Parathyroid adenoma (tissue), 2 donors: ENCODE measurements around the gene CYP2A6.

Source experiments
- H2AFZ ChIP-seq: fragments of 300-600 bp; sonication (generic); one replicate; pipeline ENCODE4 v1.7.0; 2017; ENCODE audit warnings: antibody characterized with exemption, mild to moderate bottlenecking
- H3K27ac ChIP-seq: fragments of 300-600 bp; sonication (generic); one replicate; pipeline ENCODE4 v1.7.0; 2017
- H3K27me3 ChIP-seq: fragments of 300-600 bp; sonication (generic); one replicate; pipeline ENCODE4 v1.7.0; 2017; ENCODE audit warnings: low read length; ENCODE audit not compliant: control insufficient read depth, insufficient read depth
- H3K36me3 ChIP-seq: fragments of 300-600 bp; sonication (generic); one replicate; pipeline ENCODE4 v1.7.0; 2017; ENCODE audit warnings: low read length; ENCODE audit not compliant: control insufficient read depth, insufficient read depth
- H3K4me1 ChIP-seq: fragments of 300-600 bp; sonication (generic); one replicate; pipeline ENCODE4 v1.7.0; 2017; ENCODE audit warnings: control low read depth
- H3K4me2 ChIP-seq: fragments of 300-600 bp; sonication (generic); one replicate; pipeline ENCODE4 v1.7.0; 2017; ENCODE audit warnings: low read length
- H3K4me3 ChIP-seq: fragments of 300-600 bp; sonication (generic); one replicate; pipeline ENCODE4 v1.7.0; 2017; ENCODE audit warnings: low read depth, low read length
- H3K79me2 ChIP-seq: fragments of 300-600 bp; sonication (generic); one replicate; pipeline ENCODE4 v1.7.0; 2017; ENCODE audit warnings: control low read depth
- H3K9ac ChIP-seq: fragments of 300-600 bp; sonication (generic); one replicate; pipeline ENCODE4 v1.7.0; 2017; ENCODE audit warnings: mild to moderate bottlenecking
- H3K9me3 ChIP-seq: fragments of 300-600 bp; sonication (generic); one replicate; pipeline ENCODE4 v1.7.0; 2017; ENCODE audit warnings: low read length; ENCODE audit not compliant: control insufficient read depth
- TF ChIP-seq, protein P1 (sequence below): fragments of 300-600 bp; sonication (generic); IDR thresholded peaks from one replicate; pipeline ENCODE4 v1.7.0; 2017; ENCODE audit warnings: antibody characterized with exemption, mild to moderate bottlenecking
- donor health status: primary hyperparathyroidism.

CYP2A6 gene

DNA sequence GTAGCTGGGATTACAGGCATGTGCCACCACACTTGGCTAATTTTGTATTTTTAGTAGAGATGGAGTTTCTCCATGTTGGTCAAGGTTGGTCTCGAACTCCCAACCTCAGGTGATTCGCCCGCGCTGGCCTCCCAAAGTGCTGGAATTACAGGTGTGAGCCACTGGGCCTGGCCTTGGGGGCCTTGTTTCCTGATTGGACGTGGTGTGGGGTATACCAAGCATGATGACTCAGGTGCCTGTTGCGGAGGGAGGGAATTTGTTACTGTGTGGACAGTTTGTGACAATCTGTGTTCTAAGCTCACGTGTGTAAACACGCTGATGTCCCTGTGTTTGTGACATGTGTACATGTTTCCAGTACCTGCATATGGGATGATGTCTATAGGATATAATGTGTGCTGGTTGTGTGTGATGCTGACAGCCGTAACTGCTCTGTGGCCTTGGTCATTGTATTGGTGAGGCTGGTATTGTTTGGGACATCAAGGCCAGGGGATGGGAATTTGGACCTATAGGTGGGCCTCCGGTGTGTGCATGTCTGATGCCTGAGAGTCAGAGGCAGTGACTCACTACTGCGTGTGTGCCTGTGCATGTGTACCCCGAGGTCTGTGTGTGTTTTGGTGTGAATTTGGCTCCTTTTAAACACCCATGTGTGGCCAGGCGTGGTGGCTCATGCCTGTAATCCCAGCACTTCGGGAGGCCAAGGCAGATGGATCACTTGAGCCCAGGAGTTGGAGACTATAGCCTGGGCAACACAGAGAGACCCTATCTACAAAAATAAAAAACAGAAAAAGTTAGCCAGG is 52.9 kb downstream of the CYP2A6 start:
- TF ChIP-seq, protein P1, sequence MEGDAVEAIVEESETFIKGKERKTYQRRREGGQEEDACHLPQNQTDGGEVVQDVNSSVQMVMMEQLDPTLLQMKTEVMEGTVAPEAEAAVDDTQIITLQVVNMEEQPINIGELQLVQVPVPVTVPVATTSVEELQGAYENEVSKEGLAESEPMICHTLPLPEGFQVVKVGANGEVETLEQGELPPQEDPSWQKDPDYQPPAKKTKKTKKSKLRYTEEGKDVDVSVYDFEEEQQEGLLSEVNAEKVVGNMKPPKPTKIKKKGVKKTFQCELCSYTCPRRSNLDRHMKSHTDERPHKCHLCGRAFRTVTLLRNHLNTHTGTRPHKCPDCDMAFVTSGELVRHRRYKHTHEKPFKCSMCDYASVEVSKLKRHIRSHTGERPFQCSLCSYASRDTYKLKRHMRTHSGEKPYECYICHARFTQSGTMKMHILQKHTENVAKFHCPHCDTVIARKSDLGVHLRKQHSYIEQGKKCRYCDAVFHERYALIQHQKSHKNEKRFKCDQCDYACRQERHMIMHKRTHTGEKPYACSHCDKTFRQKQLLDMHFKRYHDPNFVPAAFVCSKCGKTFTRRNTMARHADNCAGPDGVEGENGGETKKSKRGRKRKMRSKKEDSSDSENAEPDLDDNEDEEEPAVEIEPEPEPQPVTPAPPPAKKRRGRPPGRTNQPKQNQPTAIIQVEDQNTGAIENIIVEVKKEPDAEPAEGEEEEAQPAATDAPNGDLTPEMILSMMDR, result no peak
- H3K36me3 ChIP-seq, result no peaks in the 10 kb centered on the region
- no peaks in the 10 kb centered on the region for H3K9me3 ChIP-seq
- H3K27me3 ChIP-seq, result no peaks in the 10 kb centered on the region
- no peak overlapping the region for H3K4me2 ChIP-seq
- no peak overlapping the region for H3K9ac ChIP-seq
- H3K4me3 ChIP-seq, result no peak overlapping the region
- peak overlapping the region; percentile 89 for H2AFZ ChIP-seq
- peaks cover 12% of the 10 kb centered on the region for H3K4me1 ChIP-seq
- peaks cover 8% of the 10 kb centered on the region for H3K79me2 ChIP-seq
- H3K27ac ChIP-seq, result peak overlapping the region; percentile 84
